Measurements from ENCODE around the gene CWC15.

GRCh38 chr11:94925422-94926270 lies 47.7 kb downstream of the CWC15 start:
- TF ChIP-seq, protein P1, sequence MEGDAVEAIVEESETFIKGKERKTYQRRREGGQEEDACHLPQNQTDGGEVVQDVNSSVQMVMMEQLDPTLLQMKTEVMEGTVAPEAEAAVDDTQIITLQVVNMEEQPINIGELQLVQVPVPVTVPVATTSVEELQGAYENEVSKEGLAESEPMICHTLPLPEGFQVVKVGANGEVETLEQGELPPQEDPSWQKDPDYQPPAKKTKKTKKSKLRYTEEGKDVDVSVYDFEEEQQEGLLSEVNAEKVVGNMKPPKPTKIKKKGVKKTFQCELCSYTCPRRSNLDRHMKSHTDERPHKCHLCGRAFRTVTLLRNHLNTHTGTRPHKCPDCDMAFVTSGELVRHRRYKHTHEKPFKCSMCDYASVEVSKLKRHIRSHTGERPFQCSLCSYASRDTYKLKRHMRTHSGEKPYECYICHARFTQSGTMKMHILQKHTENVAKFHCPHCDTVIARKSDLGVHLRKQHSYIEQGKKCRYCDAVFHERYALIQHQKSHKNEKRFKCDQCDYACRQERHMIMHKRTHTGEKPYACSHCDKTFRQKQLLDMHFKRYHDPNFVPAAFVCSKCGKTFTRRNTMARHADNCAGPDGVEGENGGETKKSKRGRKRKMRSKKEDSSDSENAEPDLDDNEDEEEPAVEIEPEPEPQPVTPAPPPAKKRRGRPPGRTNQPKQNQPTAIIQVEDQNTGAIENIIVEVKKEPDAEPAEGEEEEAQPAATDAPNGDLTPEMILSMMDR (IDR thresholded peaks at IDR 0.05): no peak
- no peak for TF ChIP-seq POLR2A (IDR thresholded peaks at IDR 0.05)

Data from gastroesophageal sphincter (tissue), 3 donors.